ENCODE data around the gene UBE2O. TPM values are rescaled to one million over a fixed set of nuclear protein-coding genes. Genes with fewer than 3 reads are reported as not detected.

The UBE2O gene
- total RNA-seq, 1 donor from 2014 or later: 25.8 TPM

GRCh38 chr17:76439314-76439928 lies 13.5 kb downstream of the UBE2O start:
- peaks cover 28% of the 10 kb centered on the region for H3K4me1 Mint-ChIP-seq (ENCODE audit: low read depth, unreplicated experiment)
- TF ChIP-seq EZH2 (IDR thresholded peaks at IDR 0.05; ENCODE audit: insufficient read depth, low read length): no peak
- TF ChIP-seq, protein P1, sequence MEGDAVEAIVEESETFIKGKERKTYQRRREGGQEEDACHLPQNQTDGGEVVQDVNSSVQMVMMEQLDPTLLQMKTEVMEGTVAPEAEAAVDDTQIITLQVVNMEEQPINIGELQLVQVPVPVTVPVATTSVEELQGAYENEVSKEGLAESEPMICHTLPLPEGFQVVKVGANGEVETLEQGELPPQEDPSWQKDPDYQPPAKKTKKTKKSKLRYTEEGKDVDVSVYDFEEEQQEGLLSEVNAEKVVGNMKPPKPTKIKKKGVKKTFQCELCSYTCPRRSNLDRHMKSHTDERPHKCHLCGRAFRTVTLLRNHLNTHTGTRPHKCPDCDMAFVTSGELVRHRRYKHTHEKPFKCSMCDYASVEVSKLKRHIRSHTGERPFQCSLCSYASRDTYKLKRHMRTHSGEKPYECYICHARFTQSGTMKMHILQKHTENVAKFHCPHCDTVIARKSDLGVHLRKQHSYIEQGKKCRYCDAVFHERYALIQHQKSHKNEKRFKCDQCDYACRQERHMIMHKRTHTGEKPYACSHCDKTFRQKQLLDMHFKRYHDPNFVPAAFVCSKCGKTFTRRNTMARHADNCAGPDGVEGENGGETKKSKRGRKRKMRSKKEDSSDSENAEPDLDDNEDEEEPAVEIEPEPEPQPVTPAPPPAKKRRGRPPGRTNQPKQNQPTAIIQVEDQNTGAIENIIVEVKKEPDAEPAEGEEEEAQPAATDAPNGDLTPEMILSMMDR (IDR thresholded peaks at IDR 0.05; ENCODE audit: insufficient read depth, low read depth, low read length): no peak

DNA sequence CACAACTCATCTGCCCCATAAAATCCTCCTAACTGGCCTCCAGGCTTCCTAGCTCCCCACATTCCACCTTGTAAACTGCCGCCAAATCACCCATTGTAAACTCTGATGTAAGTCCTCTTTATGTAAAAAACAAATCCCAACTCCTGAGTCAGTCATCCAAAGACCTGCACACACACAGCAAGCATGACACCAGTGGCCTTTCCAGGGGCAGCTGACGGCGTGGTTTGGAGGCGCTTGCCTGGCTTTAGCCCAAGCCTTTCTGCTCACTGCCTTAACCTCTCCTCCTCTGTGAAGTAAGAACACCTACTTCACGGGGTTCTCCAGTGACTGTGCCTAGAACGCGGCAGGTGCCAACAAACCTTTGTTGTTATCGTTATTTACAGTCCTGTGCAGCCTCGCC lies 14.0 kb downstream of the UBE2O start:
- H3K9me3 ChIP-seq (ENCODE audit: insufficient read depth, low read depth, low read length): no peaks in the 10 kb centered on the region
- H3K4me3 Mint-ChIP-seq (ENCODE audit: unreplicated experiment): no peak overlapping the region
- H3K27me3 ChIP-seq (ENCODE audit: insufficient read depth, low read length): no peaks in the 10 kb centered on the region
- no peak overlapping the region for H3K4me2 ChIP-seq (ENCODE audit: low read length)
- no peak overlapping the region for H3K9ac ChIP-seq (ENCODE audit: low read length)
- no peak for DNase-seq (ENCODE audit: low read depth)
- H3K79me2 ChIP-seq (ENCODE audit: insufficient read depth, low read length): peaks cover 93% of the 10 kb centered on the region
- TF ChIP-seq EZH2 (IDR thresholded peaks at IDR 0.05; ENCODE audit: insufficient read depth, low read length): no peak
- TF ChIP-seq, protein P1 (IDR thresholded peaks at IDR 0.05; ENCODE audit: insufficient read depth, low read depth, low read length): no peak
- H3K27me3 Mint-ChIP-seq (ENCODE audit: low read depth, unreplicated experiment): no peaks in the 10 kb centered on the region
- H3K4me3 ChIP-seq (ENCODE audit: insufficient read depth, low read depth, low read length): no peak overlapping the region
- peaks cover 23% of the 10 kb centered on the region for H3K4me1 Mint-ChIP-seq (ENCODE audit: low read depth, unreplicated experiment)
- no peaks in the 10 kb centered on the region for H3K9me3 Mint-ChIP-seq (ENCODE audit: unreplicated experiment)
- H4K20me1 ChIP-seq (ENCODE audit: insufficient read depth, low read length): peaks cover 90% of the 10 kb centered on the region
- peaks cover 2% of the 10 kb centered on the region for H3K36me3 Mint-ChIP-seq (ENCODE audit: low read depth, unreplicated experiment)
- peaks cover 3% of the 10 kb centered on the region for H3K4me1 ChIP-seq (ENCODE audit: insufficient read depth, low read length)
- no peak overlapping the region for H3K27ac ChIP-seq (ENCODE audit: low read depth, low read length)
- no peak overlapping the region for H2AFZ ChIP-seq (ENCODE audit: low read depth, low read length)
- no peaks in the 10 kb centered on the region for H3K36me3 ChIP-seq (ENCODE audit: insufficient read depth, low read length)
- no peak overlapping the region for H3K27ac Mint-ChIP-seq (ENCODE audit: unreplicated experiment)
- FAIRE-seq: no peak

More at GRCh38 chr17:76439314-76439928, 13.5 kb downstream of the UBE2O start:
- Histone ChIP-seq H3K36me3 (ENCODE audit: insufficient read depth, low read length) (no peaks in the 10 kb centered on the region), H3K9me3 (ENCODE audit: insufficient read depth, low read depth, low read length) (no peaks in the 10 kb centered on the region), H3K27me3 (ENCODE audit: insufficient read depth, low read length) (no peaks in the 10 kb centered on the region), H3K4me2 (ENCODE audit: low read length) (no peak overlapping the region), H3K9ac (ENCODE audit: low read length) (no peak overlapping the region), H3K4me1 (ENCODE audit: insufficient read depth, low read length) (peaks cover 7% of the 10 kb centered on the region), H4K20me1 (ENCODE audit: insufficient read depth, low read length) (peaks cover 90% of the 10 kb centered on the region), H3K27ac (ENCODE audit: low read depth, low read length) (no peak overlapping the region), H2AFZ (ENCODE audit: low read depth, low read length) (no peak overlapping the region), H3K4me3 (ENCODE audit: insufficient read depth, low read depth, low read length) (no peak overlapping the region), H3K79me2 (ENCODE audit: insufficient read depth, low read length) (peaks cover 93% of the 10 kb centered on the region)
- peaks cover 2% of the 10 kb centered on the region for H3K36me3 Mint-ChIP-seq (ENCODE audit: low read depth, unreplicated experiment)
- no peak overlapping the region for H3K4me3 Mint-ChIP-seq (ENCODE audit: unreplicated experiment)
- no peak for DNase-seq (ENCODE audit: low read depth)
- FAIRE-seq: no peak
- H3K27me3 Mint-ChIP-seq (ENCODE audit: low read depth, unreplicated experiment): no peaks in the 10 kb centered on the region
- H3K9me3 Mint-ChIP-seq (ENCODE audit: unreplicated experiment): no peaks in the 10 kb centered on the region
- H3K27ac Mint-ChIP-seq (ENCODE audit: unreplicated experiment): no peak overlapping the region
